Activated T-helper 9 cell treated with anti-CD3 and anti-CD28 coated beads, Interleukin-2, amount 50 U/mL, for 16 hours (primary cell): ENCODE measurements around the gene VSTM2B.
"Not testable (repeated sequence)": the region's sequence is repeated elsewhere in the genome, so short reads cannot be mapped to it uniquely, and the experiment has no call there.

Source experiments
- DNase-seq: peaks from one replicate; pipeline ENCODE4 v3.0.0-alpha.2; 2020; ENCODE audit warnings: low read depth

VSTM2B gene

DNA sequence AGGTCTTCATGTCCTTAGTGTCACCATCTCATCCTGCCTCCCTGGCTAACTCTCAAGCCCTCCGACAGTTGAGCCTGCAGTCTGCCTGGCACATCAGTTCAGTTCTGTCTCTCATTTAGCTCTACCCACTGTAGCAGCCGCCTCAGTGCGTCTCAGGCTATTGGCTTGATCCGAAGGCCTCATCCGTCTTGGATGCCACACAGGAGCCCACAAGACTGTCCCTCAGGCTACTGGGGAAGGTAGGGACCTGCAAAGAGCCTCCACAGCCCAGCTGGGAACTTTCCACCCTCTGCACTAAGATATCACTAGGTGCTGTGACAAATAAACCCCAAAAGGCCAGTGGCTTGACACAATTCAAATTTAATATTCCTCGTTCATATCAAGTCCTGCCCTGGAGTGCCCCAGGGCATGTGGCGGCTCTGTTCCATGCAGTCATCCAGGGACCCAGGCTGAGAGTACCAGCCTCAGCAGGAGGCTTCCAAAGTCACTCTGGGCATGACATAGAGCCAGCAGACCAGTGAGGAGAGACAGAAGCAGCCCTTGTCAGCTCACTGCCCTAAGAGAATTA is 5.7 kb downstream of the VSTM2B start:
- no peak for DNase-seq

DNA sequence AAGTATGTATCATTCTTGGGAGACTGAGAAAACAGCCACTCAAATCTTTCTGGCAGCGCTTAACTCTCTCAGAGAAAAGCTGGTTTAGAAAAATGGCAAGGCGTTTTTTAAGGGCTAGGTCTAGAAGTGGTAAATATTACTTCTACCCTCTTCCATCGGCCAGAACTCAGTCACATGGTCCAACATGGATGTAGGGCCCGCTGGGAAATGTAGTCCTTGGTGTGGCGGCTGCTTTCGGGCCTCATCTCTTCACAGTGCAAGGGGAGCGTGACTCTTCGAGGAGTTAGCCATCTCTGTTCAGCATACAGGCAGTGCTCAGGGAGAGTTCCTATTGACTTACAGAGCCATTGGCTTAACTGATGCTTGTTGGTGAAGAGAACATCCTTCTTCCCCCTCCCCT is 6.3 kb downstream of the VSTM2B start:
- no peak for DNase-seq

GRCh38 chr19:29532956-29533355 is 7.2 kb downstream of the VSTM2B start:
- no peak for DNase-seq

DNA sequence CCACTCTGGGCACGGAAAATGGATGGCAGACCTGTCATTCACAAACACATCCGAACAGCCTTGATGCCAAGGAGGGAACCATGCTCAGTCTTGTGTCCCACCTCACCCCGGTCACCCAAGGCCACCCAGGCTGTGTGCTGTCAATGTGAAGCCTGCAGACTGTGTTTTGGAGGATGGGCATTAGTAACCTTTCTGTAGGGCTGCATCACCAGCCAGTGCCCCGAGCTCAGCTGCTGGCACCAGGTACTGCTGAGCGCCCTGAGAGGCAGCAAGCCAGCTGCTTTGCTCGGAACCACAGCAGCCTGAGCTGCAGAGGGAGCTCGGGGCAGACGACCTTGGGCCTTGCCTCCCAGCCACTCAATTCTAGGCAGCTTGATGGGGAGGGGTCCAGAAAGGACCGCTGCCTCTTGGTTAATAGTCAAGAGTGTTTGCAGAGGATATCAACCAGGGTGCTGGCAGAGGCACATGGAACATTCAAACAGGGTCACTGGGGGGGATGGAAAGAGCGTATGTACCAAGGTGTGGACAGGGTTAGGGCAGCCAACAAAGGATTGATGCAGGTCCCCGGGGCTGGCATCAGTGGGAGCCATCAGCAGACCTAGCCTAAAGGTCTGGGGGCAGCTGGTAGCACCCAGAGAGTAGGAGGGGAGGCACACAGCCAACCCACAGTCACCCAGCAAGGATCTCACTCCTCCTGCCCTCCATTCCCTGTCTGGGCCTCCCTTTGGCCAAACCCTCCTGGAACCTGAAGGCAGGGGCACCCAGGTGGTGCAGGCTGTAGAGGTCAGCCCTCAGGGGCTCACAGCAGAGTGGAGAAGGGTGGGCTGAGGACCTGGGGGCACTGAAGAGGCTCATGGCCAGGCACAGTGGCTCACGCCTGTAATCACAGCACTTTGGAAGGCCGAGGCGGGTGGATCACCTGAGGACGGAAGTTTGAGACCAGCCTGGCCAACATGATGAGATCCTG is 8.1 kb downstream of the VSTM2B start:
- no peak for DNase-seq

DNA sequence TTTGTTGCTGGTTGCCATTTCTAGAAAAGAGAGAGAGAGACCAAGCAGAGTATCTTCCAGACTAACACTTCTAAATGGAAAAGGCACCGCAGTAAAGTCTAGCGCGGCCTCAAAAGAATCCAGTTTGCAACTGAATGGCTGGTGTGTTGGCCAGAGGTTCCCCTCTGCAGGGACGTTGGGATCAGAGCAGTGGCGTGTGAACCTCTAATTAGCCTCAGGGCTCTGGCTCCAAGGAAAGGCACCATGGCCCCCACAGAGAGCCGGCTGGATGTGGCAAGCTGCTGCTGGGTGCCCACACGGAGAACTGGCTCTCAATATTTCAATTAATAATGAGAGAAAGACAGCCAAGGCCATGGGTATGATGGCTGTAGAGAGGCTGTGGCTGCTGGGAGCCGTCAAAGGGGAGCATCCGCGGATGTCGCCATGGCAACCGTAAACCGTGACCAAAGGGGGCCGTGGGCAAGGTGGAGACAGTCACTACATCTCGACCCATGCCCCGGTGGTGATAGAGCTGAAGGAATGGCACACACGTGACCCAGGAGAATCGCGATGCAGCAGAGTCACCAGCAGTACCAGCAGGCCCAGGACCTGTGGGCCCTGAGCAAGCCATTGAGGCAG is 9.5 kb downstream of the VSTM2B start:
- DNase-seq = no peak

DNA sequence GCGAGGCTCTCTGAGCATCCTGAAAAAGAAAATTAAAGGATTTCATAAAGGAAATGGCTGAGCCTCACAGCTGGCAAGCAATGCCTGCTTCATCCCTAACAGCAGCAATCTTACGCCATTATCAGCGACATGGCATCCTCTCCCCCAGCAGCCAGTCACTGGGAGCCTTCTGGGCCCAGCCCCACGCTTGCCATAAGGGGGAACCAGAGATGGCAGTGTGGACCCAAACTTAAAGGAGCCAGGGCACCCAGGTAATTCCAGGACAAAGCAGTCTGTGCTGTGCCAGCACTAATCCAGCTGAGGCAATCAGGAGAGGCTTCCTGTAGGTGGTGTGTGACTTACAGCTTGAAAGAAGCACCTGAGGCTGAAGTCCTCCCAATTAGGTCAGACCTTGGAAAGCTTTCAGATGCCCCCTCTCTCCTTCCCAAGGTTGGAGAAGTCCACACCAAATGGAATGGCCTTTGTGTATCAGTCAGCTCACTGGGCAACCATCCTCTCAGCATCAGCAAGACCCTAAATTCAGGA is 10.3 kb downstream of the VSTM2B start:
- no peak for DNase-seq

GRCh38 chr19:29537181-29537580 is 11.4 kb downstream of the VSTM2B start:
- DNase-seq = no peak

DNA sequence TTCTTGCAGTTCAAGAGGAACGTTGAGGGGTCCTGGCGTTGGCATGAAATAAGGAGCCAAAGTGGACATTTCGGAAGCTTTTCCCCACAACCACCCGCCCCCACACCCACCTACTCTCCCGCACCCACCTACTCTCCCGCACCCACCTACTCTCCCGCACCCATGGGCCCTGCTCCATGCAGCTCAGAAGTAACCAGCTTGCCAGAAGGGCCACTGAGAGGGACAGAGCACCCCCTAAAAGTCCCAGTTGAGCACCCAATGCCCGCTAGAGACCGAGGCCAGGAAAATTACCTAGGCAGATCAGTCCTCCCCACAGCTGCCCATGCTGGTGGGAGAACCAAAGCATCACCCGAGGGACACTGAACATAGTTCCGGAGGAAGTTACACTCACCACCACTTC is 11.8 kb downstream of the VSTM2B start:
- no peak for DNase-seq

GRCh38 chr19:29538146-29538545 is 12.4 kb downstream of the VSTM2B start:
- DNase-seq = no peak

DNA sequence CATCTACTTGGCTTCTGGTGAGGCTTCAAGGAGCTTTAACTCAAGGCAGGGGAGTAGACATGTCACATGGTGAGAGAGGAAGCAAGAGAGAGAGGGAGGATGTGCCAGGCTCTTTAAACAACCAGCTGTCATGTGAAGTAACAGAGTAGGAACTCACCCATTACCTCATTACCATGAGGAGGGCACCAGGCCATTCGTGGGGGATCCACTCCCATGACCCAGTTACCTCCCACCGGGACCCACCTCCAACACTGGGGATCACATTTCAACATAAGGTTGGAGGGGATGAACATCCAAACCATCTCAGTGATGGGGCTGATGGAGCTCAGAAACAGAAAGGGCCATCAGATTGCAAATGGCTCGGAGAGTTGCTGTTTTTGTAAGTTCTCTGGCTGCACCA is 12.9 kb downstream of the VSTM2B start:
- DNase-seq = no peak

- DNase-seq = no peak
These were observed 13.3 kb downstream of the VSTM2B start for GRCh38 chr19:29539131-29539530.

GRCh38 chr19:29539670-29540069 is 13.9 kb downstream of the VSTM2B start:
- no peak for DNase-seq

GRCh38 chr19:29540114-29540513 is 14.3 kb downstream of the VSTM2B start:
- no peak for DNase-seq

GRCh38 chr19:29541473-29542253 is 15.9 kb downstream of the VSTM2B start:
- no peak for DNase-seq

- no peak for DNase-seq
These were observed 16.5 kb downstream of the VSTM2B start for GRCh38 chr19:29542327-29542726.

GRCh38 chr19:29542776-29543175 is 17.0 kb downstream of the VSTM2B start:
- no peak for DNase-seq

- DNase-seq = no peak
These were observed 17.6 kb downstream of the VSTM2B start for GRCh38 chr19:29543381-29543780.

- DNase-seq = no peak
These were observed 19.0 kb downstream of the VSTM2B start for GRCh38 chr19:29544656-29545360.

GRCh38 chr19:29545447-29545846 is 19.7 kb downstream of the VSTM2B start:
- not testable (repeated sequence) for DNase-seq

- DNase-seq = no peak
These were observed 20.2 kb downstream of the VSTM2B start for GRCh38 chr19:29545866-29546582.
